PC-9 (cell line): ENCODE measurements around the gene CDC26. TPM values are rescaled to one million over a fixed set of nuclear protein-coding genes. Genes with fewer than 3 reads are reported as not detected.
"Not testable (repeated sequence)": the region's sequence is repeated elsewhere in the genome, so short reads cannot be mapped to it uniquely, and the experiment has no call there.

ENCODE experiments used
- BruUV-seq: library from RNA; stranded (reverse); fragments of 400-500 nt; replicated peaks from 2 replicates; lab custom pipeline; 2021; lab: Mats Ljungman, UMichigan
- CTCF ChIA-PET: fragments of 300-600 bp; sonication (Branson Sonifier 250); formaldehyde crosslinking; loops from one replicate; lab custom pipeline; 2022; ENCODE audit warnings: antibody characterized with exemption; lab: Charles Lee
- POLR2A ChIA-PET: fragments of 300-600 bp; sonication (Branson Sonifier 250); formaldehyde crosslinking; loops from one replicate; lab custom pipeline; 2022; ENCODE audit warnings: antibody characterized with exemption; ENCODE audit not compliant: unreplicated experiment; lab: Charles Lee
- DNase-seq, 2 experiments: peaks; one replicate each; pipeline versions ENCODE4 v3.0.0 to v3.0.0-alpha.2; 2015 to 2022; ENCODE audit warnings: mixed read lengths in 1 of 2
- H2AFZ ChIP-seq: fragments of 200-600 bp; sonication (generic); 2 replicates; pipeline ENCODE4 v1.8.1; 2017; ENCODE audit warnings: antibody characterized with exemption
- H3F3A ChIP-seq: fragments of 200-600 bp; sonication (generic); 2 replicates; pipeline ENCODE4 v1.8.1; 2017; ENCODE audit warnings: antibody characterized with exemption, mild to moderate bottlenecking, low read depth; ENCODE audit not compliant: insufficient read depth
- H3K27ac ChIP-seq: fragments of 200-600 bp; sonication (generic); 2 replicates; pipeline ENCODE4 v1.6.1; 2016; ENCODE audit warnings: mixed run types
- H3K27me3 ChIP-seq: fragments of 200-600 bp; sonication (generic); 2 replicates; pipeline ENCODE4 v1.6.1; 2016; ENCODE audit warnings: low read depth, mixed run types; ENCODE audit not compliant: insufficient read depth
- H3K36me3 ChIP-seq: fragments of 200-600 bp; sonication (generic); 2 replicates; pipeline ENCODE4 v1.6.1; 2016; ENCODE audit warnings: low read depth, mixed run types
- H3K4me1 ChIP-seq: fragments of 200-600 bp; sonication (generic); replicated peaks from 2 replicates; pipeline ENCODE4 v1.6.1; 2016; ENCODE audit warnings: mixed run types; ENCODE audit not compliant: insufficient read depth
- H3K4me2 ChIP-seq: fragments of 200-600 bp; sonication (generic); 2 replicates; pipeline ENCODE4 v1.6.1; 2017; ENCODE audit warnings: mixed run types
- H3K4me3 ChIP-seq: fragments of 200-600 bp; sonication (generic); 2 replicates; pipeline ENCODE4 v1.6.1; 2016; ENCODE audit warnings: mixed run types
- H3K79me2 ChIP-seq: fragments of 200-600 bp; sonication (generic); 2 replicates; pipeline ENCODE4 v1.6.1; 2017; ENCODE audit warnings: low read depth, mixed run types
- H3K9me2 ChIP-seq: fragments of 200-600 bp; sonication (generic); 2 replicates; pipeline ENCODE4 v1.8.1; 2017; ENCODE audit warnings: mild to moderate bottlenecking; ENCODE audit not compliant: insufficient read depth
- H3K9me3 ChIP-seq: fragments of 200-600 bp; sonication (generic); 2 replicates; pipeline ENCODE4 v1.8.1; 2016; ENCODE audit warnings: low read depth; ENCODE audit not compliant: insufficient read depth
- H4K20me1 ChIP-seq: fragments of 200-600 bp; sonication (generic); 2 replicates; pipeline ENCODE4 v1.8.1; 2017; ENCODE audit not compliant: insufficient read depth
- CTCF ChIP-seq: fragments of 200-600 bp; sonication (generic); conservative IDR thresholded peaks from 2 replicates; pipeline ENCODE4 v1.6.1; 2017; ENCODE audit warnings: mixed run types, antibody characterized with exemption, mild to moderate bottlenecking, moderate library complexity
- EZH2 ChIP-seq: fragments of 200-600 bp; sonication (generic); IDR thresholded peaks from 2 replicates; pipeline ENCODE4 v1.8.0; 2017; ENCODE audit warnings: antibody characterized with exemption, low read depth
- intact Hi-C: fragments of 100-400 bp; cut with micrococcal nuclease; formaldehyde crosslinking; loops from one replicate; pipeline ENCODE4 v1.10.0; 2022; ENCODE audit not compliant: unreplicated experiment
- total RNA-seq: library from RNA; stranded (reverse); gene quantifications from 2 replicates; pipeline ENCODE4 v1.2.3, GENCODE V29; 2021

The CDC26 gene
- total RNA-seq, 1 experiment from 2014 or later, result 43.4 TPM

- no peak overlapping the region for H2AFZ ChIP-seq
- DNase-seq, result no peak
- intact Hi-C loops, result no loop called here
- no peak overlapping the region for H3K4me3 ChIP-seq
- H3F3A ChIP-seq, result no peaks in the 10 kb centered on the region
- H3K9me2 ChIP-seq, result no peaks in the 10 kb centered on the region
- H3K79me2 ChIP-seq, result 0 out of 2 replicates have a peak, but pooled peaks cover 5% of the 10 kb centered on the region
- no peaks in the 10 kb centered on the region for H3K9me3 ChIP-seq
- H3K36me3 ChIP-seq, result no peaks in the 10 kb centered on the region
- no peak overlapping the region for H3K4me2 ChIP-seq
- ChIA-PET POLR2A (no interaction called here), CTCF (no interaction called here)
- H3K4me1 ChIP-seq, result no peaks in the 10 kb centered on the region
- H3K27ac ChIP-seq, result no peak overlapping the region
- no peaks in the 10 kb centered on the region for H3K27me3 ChIP-seq
- H4K20me1 ChIP-seq, result no peaks in the 10 kb centered on the region
- no TSS peak for BruUV-seq
- TF ChIP-seq CTCF, result no peak
Measured at GRCh38 chr9:113238859-113239232, 36.5 kb downstream of the CDC26 start.

GRCh38 chr9:113238202-113238858, 37.0 kb downstream of the CDC26 start:
- no peak overlapping the region for H3K4me3 ChIP-seq
- DNase-seq, result no peak
- H2AFZ ChIP-seq, result no peak overlapping the region
- H3K27me3 ChIP-seq, result no peaks in the 10 kb centered on the region
- no peaks in the 10 kb centered on the region for H4K20me1 ChIP-seq
- H3K79me2 ChIP-seq, result 0 out of 2 replicates have a peak, but pooled peaks cover 5% of the 10 kb centered on the region
- CTCF ChIA-PET, result no interaction called here
- POLR2A ChIA-PET, result no interaction called here
- no peaks in the 10 kb centered on the region for H3K9me3 ChIP-seq
- H3F3A ChIP-seq, result no peaks in the 10 kb centered on the region
- TF ChIP-seq EZH2 (no peak), CTCF (no peak)
- no TSS peak for BruUV-seq
- no peak overlapping the region for H3K27ac ChIP-seq
- H3K9me2 ChIP-seq, result no peaks in the 10 kb centered on the region
- no peaks in the 10 kb centered on the region for H3K36me3 ChIP-seq
- intact Hi-C loops, result no loop called here
- H3K4me1 ChIP-seq, result peaks cover 5% of the 10 kb centered on the region; the same call in 1 of the 2 replicates
- H3K4me2 ChIP-seq, result no peak overlapping the region

- no peak for DNase-seq
- BruUV-seq, result no TSS peak
- H3K4me3 ChIP-seq, result no peak overlapping the region
- no peak overlapping the region for H2AFZ ChIP-seq
- no peaks in the 10 kb centered on the region for H4K20me1 ChIP-seq
- H3K9me3 ChIP-seq, result no peaks in the 10 kb centered on the region
- H3K79me2 ChIP-seq, result 0 out of 2 replicates have a peak, but pooled peaks cover 5% of the 10 kb centered on the region
- H3K36me3 ChIP-seq, result no peaks in the 10 kb centered on the region
- TF ChIP-seq CTCF, result no peak
- TF ChIP-seq EZH2, result no peak
- no peaks in the 10 kb centered on the region for H3K27me3 ChIP-seq
- intact Hi-C loops, result no loop called here
- peaks cover 4% of the 10 kb centered on the region; the same call in 1 of the 2 replicates for H3F3A ChIP-seq
- POLR2A ChIA-PET, result interaction anchor here (0.5 kb wide), 1 partner anchor 16 kb away, joined by 6 read pairs; the partner anchor contains the start of genes FKBP15 and SLC31A1
- H3K4me1 ChIP-seq, result peaks cover 12% of the 10 kb centered on the region
- no peaks in the 10 kb centered on the region for H3K9me2 ChIP-seq
- H3K27ac ChIP-seq, result no peak overlapping the region
- no peak overlapping the region for H3K4me2 ChIP-seq
- CTCF ChIA-PET, result no interaction called here
Measured at GRCh38 chr9:113237026-113237425, 38.3 kb downstream of the CDC26 start.

- H3K4me1 ChIP-seq, result peaks cover 12% of the 10 kb centered on the region
- H3K79me2 ChIP-seq, POLR2A ChIA-PET, intact Hi-C loops, BruUV-seq, CTCF ChIA-PET, DNase-seq, H3K27ac ChIP-seq, H2AFZ ChIP-seq, H4K20me1 ChIP-seq, H3K4me2 ChIP-seq, H3K9me2 ChIP-seq, H3K36me3 ChIP-seq, H3K4me3 ChIP-seq, H3F3A ChIP-seq, H3K9me3 ChIP-seq, H3K27me3 ChIP-seq: not testable (repeated sequence)
Measured at GRCh38 chr9:113235701-113236255, 39.6 kb downstream of the CDC26 start.
